ENCODE results near the gene EDA. TPM values are rescaled to one million over a fixed set of nuclear protein-coding genes. Genes with fewer than 3 reads are reported as not detected.
"Not testable (repeated sequence)": the region's sequence is repeated elsewhere in the genome, so short reads cannot be mapped to it uniquely, and the experiment has no call there.

EDA gene
- total RNA-seq, 1 donor from 2014 or later = 1.6 TPM

- H3K4me3 ChIP-seq (ENCODE audit: low read depth, low read length) = no peak overlapping the region
- no peak for DNase-seq (ENCODE audit: low read depth)
- no peak for TF ChIP-seq CTCF (conservative IDR thresholded peaks at IDR 0.05; ENCODE audit: low read depth, low read length)
Observed at GRCh38 chrX:69996113-69996468, 380.2 kb downstream of the EDA start.

GRCh38 chrX:69998299-69998698 lies 382.4 kb downstream of the EDA start:
- H3K4me3 ChIP-seq (ENCODE audit: low read depth, low read length); DNase-seq (ENCODE audit: low read depth): not testable (repeated sequence)

GRCh38 chrX:70001269-70001668 lies 385.4 kb downstream of the EDA start:
- no peak overlapping the region for H3K4me3 ChIP-seq (ENCODE audit: low read depth, low read length)
- no peak for TF ChIP-seq CTCF (conservative IDR thresholded peaks at IDR 0.05; ENCODE audit: low read depth, low read length)
- DNase-seq (ENCODE audit: low read depth) = no peak

- no peak for TF ChIP-seq CTCF (conservative IDR thresholded peaks at IDR 0.05; ENCODE audit: low read depth, low read length)
- no peak for DNase-seq (ENCODE audit: low read depth)
- no peak overlapping the region for H3K4me3 ChIP-seq (ENCODE audit: low read depth, low read length)
Observed at GRCh38 chrX:70001708-70002341, 385.9 kb downstream of the EDA start.

GRCh38 chrX:70007946-70008345 lies 392.0 kb downstream of the EDA start:
- no peak for TF ChIP-seq CTCF (conservative IDR thresholded peaks at IDR 0.05; ENCODE audit: low read depth, low read length)
- no peak for DNase-seq (ENCODE audit: low read depth)
- no peak overlapping the region for H3K4me3 ChIP-seq (ENCODE audit: low read depth, low read length)

GRCh38 chrX:70009049-70009448 lies 393.1 kb downstream of the EDA start:
- H3K4me3 ChIP-seq (ENCODE audit: low read depth, low read length) = no peak overlapping the region
- TF ChIP-seq CTCF (conservative IDR thresholded peaks at IDR 0.05; ENCODE audit: low read depth, low read length) = no peak
- no peak for DNase-seq (ENCODE audit: low read depth)

GRCh38 chrX:70009970-70010369 lies 394.1 kb downstream of the EDA start:
- TF ChIP-seq CTCF (conservative IDR thresholded peaks at IDR 0.05; ENCODE audit: low read depth, low read length) = no peak
- no peak for DNase-seq (ENCODE audit: low read depth)
- H3K4me3 ChIP-seq (ENCODE audit: low read depth, low read length) = no peak overlapping the region
